ENCODE data around the gene RMDN3. TPM values are rescaled to one million over a fixed set of nuclear protein-coding genes. Genes with fewer than 3 reads are reported as not detected.

The RMDN3 gene
- total RNA-seq, 1 experiment from 2014 or later = 19.6 TPM

- peaks cover 44% of the 10 kb centered on the region for H3K4me1 ChIP-seq
- no peaks in the 10 kb centered on the region for H3K9me3 ChIP-seq (replicated peaks)
- no peak overlapping the region for H3K27ac ChIP-seq
- no peaks in the 10 kb centered on the region for H3K36me3 ChIP-seq
- no peak overlapping the region for H3K4me3 ChIP-seq
- H3K27me3 ChIP-seq = no peaks in the 10 kb centered on the region
- DNase-seq = no peak
Observed at GRCh38 chr15:40766906-40767837, 12.1 kb upstream of the RMDN3 start.

- H3K27ac ChIP-seq = no peak overlapping the region
- peaks cover 44% of the 10 kb centered on the region for H3K4me1 ChIP-seq
- no peaks in the 10 kb centered on the region for H3K9me3 ChIP-seq (replicated peaks)
- no peak overlapping the region for H3K4me3 ChIP-seq
- no peaks in the 10 kb centered on the region for H3K27me3 ChIP-seq
- DNase-seq = no peak
- no peaks in the 10 kb centered on the region for H3K36me3 ChIP-seq
Observed at GRCh38 chr15:40766194-40766815, 11.3 kb upstream of the RMDN3 start.

GRCh38 chr15:40764629-40765103, 9.6 kb upstream of the RMDN3 start:
- H3K27ac ChIP-seq = no peak overlapping the region
- no peaks in the 10 kb centered on the region for H3K9me3 ChIP-seq (replicated peaks)
- no peaks in the 10 kb centered on the region for H3K27me3 ChIP-seq
- H3K4me1 ChIP-seq = peaks cover 41% of the 10 kb centered on the region
- no peaks in the 10 kb centered on the region for H3K36me3 ChIP-seq
- H3K4me3 ChIP-seq = no peak overlapping the region
- no peak for DNase-seq

GRCh38 chr15:40763801-40764628, 9.0 kb upstream of the RMDN3 start, which contains the start of gene GCHFR:
Gene GCHFR (plus strand): TSS chr15:40764068. CDS start chr15:40764181, 113 bp downstream.
- no peaks in the 10 kb centered on the region for H3K9me3 ChIP-seq (replicated peaks)
- peaks cover 39% of the 10 kb centered on the region for H3K4me1 ChIP-seq
- DNase-seq = no peak
- no peaks in the 10 kb centered on the region for H3K27me3 ChIP-seq
- H3K27ac ChIP-seq = no peak within 1 kb of the TSS
- H3K4me3 ChIP-seq = no peak within 1 kb of the TSS
- H3K36me3 ChIP-seq = no peaks in the 10 kb centered on the region

GRCh38 chr15:40762919-40763800, 8.1 kb upstream of the RMDN3 start:
- Histone ChIP-seq H3K36me3 (no peaks in the 10 kb centered on the region), H3K27ac (no peak overlapping the region), H3K4me1 (peaks cover 31% of the 10 kb centered on the region), H3K4me3 (no peak overlapping the region), H3K27me3 (no peaks in the 10 kb centered on the region), H3K9me3 (replicated peaks) (no peaks in the 10 kb centered on the region)
- peak; percentile 81 to 83 for DNase-seq

- 0 out of 2 replicates have a peak overlapping the region, but pooled peaks have one; percentile 9 for H3K27ac ChIP-seq
- H3K4me1 ChIP-seq = peaks cover 36% of the 10 kb centered on the region
- H3K4me3 ChIP-seq = no peak overlapping the region
- H3K27me3 ChIP-seq = no peaks in the 10 kb centered on the region
- no peaks in the 10 kb centered on the region for H3K9me3 ChIP-seq (replicated peaks)
- DNase-seq = no peak
- H3K36me3 ChIP-seq = no peaks in the 10 kb centered on the region
Observed at GRCh38 chr15:40759961-40760360, 4.9 kb upstream of the RMDN3 start.

GRCh38 chr15:40756938-40757337, 1.9 kb upstream of the RMDN3 start:
- H3K27ac ChIP-seq = peak overlapping the region; percentile 36; the same call in 1 of the 2 replicates
- DNase-seq = peak; percentile 85 to 89
- H3K36me3 ChIP-seq = peaks cover 7% of the 10 kb centered on the region; the same call in 1 of the 2 replicates
- peaks cover 30% of the 10 kb centered on the region for H3K4me1 ChIP-seq
- no peak overlapping the region for H3K4me3 ChIP-seq
- no peaks in the 10 kb centered on the region for H3K27me3 ChIP-seq
- H3K9me3 ChIP-seq (replicated peaks) = no peaks in the 10 kb centered on the region

GRCh38 chr15:40755812-40756208, 756 bp upstream of the RMDN3 start:
- no peaks in the 10 kb centered on the region for H3K27me3 ChIP-seq
- peak; percentile 49 to 54 for DNase-seq
- peak overlapping the region; percentile 98 for H3K27ac ChIP-seq
- H3K9me3 ChIP-seq (replicated peaks) = no peaks in the 10 kb centered on the region
- peak overlapping the region; percentile 85 for H3K4me3 ChIP-seq
- peaks cover 29% of the 10 kb centered on the region for H3K4me1 ChIP-seq
- H3K36me3 ChIP-seq = peaks cover 11% of the 10 kb centered on the region; the same call in 1 of the 2 replicates

- H3K9me3 ChIP-seq (replicated peaks) = no peaks in the 10 kb centered on the region
- H3K27ac ChIP-seq = no peak overlapping the region
- H3K4me3 ChIP-seq = peak overlapping the region; percentile 85
- DNase-seq = peak in 1 of 2 experiments; percentile 24
- H3K36me3 ChIP-seq = peaks cover 18% of the 10 kb centered on the region
- H3K27me3 ChIP-seq = no peaks in the 10 kb centered on the region
- H3K4me1 ChIP-seq = peaks cover 17% of the 10 kb centered on the region
Observed at GRCh38 chr15:40754574-40754882, 526 bp downstream of the RMDN3 start.

- no peak overlapping the region for H3K4me3 ChIP-seq
- H3K27me3 ChIP-seq = no peaks in the 10 kb centered on the region
- no peak for DNase-seq
- no peak overlapping the region for H3K27ac ChIP-seq
- peaks cover 25% of the 10 kb centered on the region for H3K36me3 ChIP-seq
- H3K9me3 ChIP-seq (replicated peaks) = no peaks in the 10 kb centered on the region
- peaks cover 9% of the 10 kb centered on the region for H3K4me1 ChIP-seq
Observed at GRCh38 chr15:40751745-40752144, 3.3 kb downstream of the RMDN3 start.

GRCh38 chr15:40750885-40751284, 4.2 kb downstream of the RMDN3 start:
- H3K27ac ChIP-seq = no peak overlapping the region
- peaks cover 25% of the 10 kb centered on the region for H3K36me3 ChIP-seq
- peaks cover 3% of the 10 kb centered on the region; the same call in 1 of the 2 replicates for H3K4me1 ChIP-seq
- DNase-seq = no peak
- no peaks in the 10 kb centered on the region for H3K27me3 ChIP-seq
- H3K9me3 ChIP-seq (replicated peaks) = no peaks in the 10 kb centered on the region
- no peak overlapping the region for H3K4me3 ChIP-seq

- H3K4me3 ChIP-seq = no peak overlapping the region
- no peaks in the 10 kb centered on the region for H3K27me3 ChIP-seq
- DNase-seq = no peak
- peaks cover 25% of the 10 kb centered on the region for H3K36me3 ChIP-seq
- H3K4me1 ChIP-seq = peaks cover 11% of the 10 kb centered on the region
- H3K27ac ChIP-seq = no peak overlapping the region
- H3K9me3 ChIP-seq (replicated peaks) = no peaks in the 10 kb centered on the region
Observed at GRCh38 chr15:40749151-40749630, 5.9 kb downstream of the RMDN3 start.

- DNase-seq = no peak
- Histone ChIP-seq H3K4me1 (peaks cover 18% of the 10 kb centered on the region), H3K4me3 (no peak overlapping the region), H3K27me3 (no peaks in the 10 kb centered on the region), H3K36me3 (peaks cover 27% of the 10 kb centered on the region), H3K9me3 (replicated peaks) (no peaks in the 10 kb centered on the region), H3K27ac (no peak overlapping the region)
Observed at GRCh38 chr15:40747685-40748631, 7.1 kb downstream of the RMDN3 start.
